ENCODE results near the gene ASB1. TPM values are rescaled to one million over a fixed set of nuclear protein-coding genes. Genes with fewer than 3 reads are reported as not detected.

The ASB1 gene
- total and polyA plus RNA-seq, 2 donors (not counting 1 experiment from before 2014, with no cell fraction given): 31.9 to 50.7 TPM

DNA sequence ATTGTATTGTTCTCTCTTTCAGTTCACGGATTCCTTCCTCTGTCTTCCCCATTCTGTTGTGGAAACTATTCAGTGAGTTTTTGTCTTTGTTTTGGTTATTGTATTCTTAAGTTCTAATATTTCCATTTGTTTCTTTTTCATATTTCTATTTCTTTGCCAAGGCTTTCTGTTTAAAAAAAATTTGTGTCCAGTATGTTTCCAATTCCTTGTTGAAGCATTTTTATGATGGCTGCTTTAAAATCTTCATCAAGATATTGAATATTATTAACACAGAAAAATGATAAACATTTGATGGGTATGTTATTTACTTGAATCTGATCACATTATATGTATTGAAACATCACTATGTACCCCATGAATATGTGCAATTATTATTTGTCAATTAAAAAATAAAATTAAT is 42.4 kb downstream of the ASB1 start:
- peaks cover 2 to 24% (median 18%) of the 10 kb centered on the region in 3 donors for H3K9me3 ChIP-seq (ENCODE audit: control extremely low read depth in 1 of 3, control insufficient read depth in 2 of 3, insufficient read depth in 1 of 3, low read length in 2 of 3)
- DNase-seq: no peak
- intact Hi-C loops (cut with micrococcal nuclease): no loop called here
- H3K27me3 ChIP-seq (replicated peaks in 1 of 4; ENCODE audit: control extremely low read depth in 1 of 4, control insufficient read depth in 3 of 4, insufficient read depth in 4 of 4, low read length in 3 of 4): no peaks in the 10 kb centered on the region
- no CpG with 5 or more reads among the region's 1 CpG for WGBS (ENCODE audit: insufficient coverage)
- no peaks in the 10 kb centered on the region for H3K36me3 ChIP-seq (replicated peaks in 1 of 2; ENCODE audit: control extremely low read depth in 1 of 2, control insufficient read depth in 1 of 2, extremely low read depth in 1 of 2, insufficient read depth in 2 of 2, low read length in 1 of 2)
- ATAC-seq (ENCODE audit: low read depth): no peak
- Mint-ChIP-seq H3K9me3 (ENCODE audit: insufficient read depth) (peaks cover 19% of the 10 kb centered on the region), H3K27ac (no peak overlapping the region), H3K4me3 (no peak overlapping the region), H3K27me3 (no peaks in the 10 kb centered on the region), H3K4me1 (no peaks in the 10 kb centered on the region)
- no peaks in the 10 kb centered on the region for H3K4me1 ChIP-seq (ENCODE audit: control insufficient read depth in 2 of 2, insufficient read depth in 2 of 2, low read length in 2 of 2)
- TF ChIP-seq, protein P1, sequence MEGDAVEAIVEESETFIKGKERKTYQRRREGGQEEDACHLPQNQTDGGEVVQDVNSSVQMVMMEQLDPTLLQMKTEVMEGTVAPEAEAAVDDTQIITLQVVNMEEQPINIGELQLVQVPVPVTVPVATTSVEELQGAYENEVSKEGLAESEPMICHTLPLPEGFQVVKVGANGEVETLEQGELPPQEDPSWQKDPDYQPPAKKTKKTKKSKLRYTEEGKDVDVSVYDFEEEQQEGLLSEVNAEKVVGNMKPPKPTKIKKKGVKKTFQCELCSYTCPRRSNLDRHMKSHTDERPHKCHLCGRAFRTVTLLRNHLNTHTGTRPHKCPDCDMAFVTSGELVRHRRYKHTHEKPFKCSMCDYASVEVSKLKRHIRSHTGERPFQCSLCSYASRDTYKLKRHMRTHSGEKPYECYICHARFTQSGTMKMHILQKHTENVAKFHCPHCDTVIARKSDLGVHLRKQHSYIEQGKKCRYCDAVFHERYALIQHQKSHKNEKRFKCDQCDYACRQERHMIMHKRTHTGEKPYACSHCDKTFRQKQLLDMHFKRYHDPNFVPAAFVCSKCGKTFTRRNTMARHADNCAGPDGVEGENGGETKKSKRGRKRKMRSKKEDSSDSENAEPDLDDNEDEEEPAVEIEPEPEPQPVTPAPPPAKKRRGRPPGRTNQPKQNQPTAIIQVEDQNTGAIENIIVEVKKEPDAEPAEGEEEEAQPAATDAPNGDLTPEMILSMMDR (IDR thresholded peaks at IDR 0.05): no peak
- TF ChIP-seq EZH2 (IDR thresholded peaks at IDR 0.05; ENCODE audit: borderline replicate concordance, insufficient read depth, low read depth, low read length, poor library complexity, severe bottlenecking): no peak
- H4K20me1 ChIP-seq (ENCODE audit: control insufficient read depth, insufficient read depth, low read length, poor library complexity, severe bottlenecking): no peaks in the 10 kb centered on the region
- ChIA-PET POLR2A (no interaction called here), CTCF (no interaction called here)
- no peak overlapping the region for H3K4me2 ChIP-seq (replicated peaks; ENCODE audit: low read depth, low read length, poor library complexity, severe bottlenecking)
- H3K27ac ChIP-seq (ENCODE audit: low read length in 2 of 2): no peak overlapping the region
- H2AFZ ChIP-seq (ENCODE audit: insufficient read depth, low read depth, low read length, poor library complexity, severe bottlenecking): no peak overlapping the region
- no peaks in the 10 kb centered on the region for H3K79me2 ChIP-seq (ENCODE audit: control insufficient read depth, insufficient read depth, low read length)
- no peak overlapping the region for H3K4me3 ChIP-seq (ENCODE audit: control extremely low read depth in 1 of 5, extremely low read depth in 1 of 5, insufficient read depth in 1 of 5, low read depth in 2 of 5, low read length in 4 of 5)
- no peak overlapping the region for H3K9ac ChIP-seq (ENCODE audit: low read length)

DNA sequence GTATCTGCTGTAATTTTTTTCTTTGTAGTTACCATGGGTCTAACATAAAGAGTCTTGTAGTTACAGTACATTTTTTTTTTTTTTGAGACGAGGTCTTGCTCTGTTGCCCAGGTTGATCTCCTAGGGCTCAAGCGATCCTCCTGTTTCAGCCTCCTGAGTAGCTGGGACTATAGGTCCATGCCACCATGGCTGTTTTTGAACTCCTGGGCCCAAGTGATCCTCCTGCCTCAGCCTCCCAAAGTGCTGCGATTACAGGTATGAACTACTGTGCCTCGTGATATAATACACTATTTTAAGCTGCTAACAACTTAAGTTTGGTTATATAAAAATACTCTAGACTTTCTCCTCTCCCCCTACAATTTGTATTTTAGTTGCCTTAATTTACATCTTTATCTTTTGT is 46.3 kb downstream of the ASB1 start:
- Histone ChIP-seq H3K4me2 (replicated peaks; ENCODE audit: low read depth, low read length, poor library complexity, severe bottlenecking) (no peak overlapping the region), H3K79me2 (ENCODE audit: control insufficient read depth, insufficient read depth, low read length) (no peaks in the 10 kb centered on the region), H3K4me3 (ENCODE audit: control extremely low read depth in 1 of 5, extremely low read depth in 1 of 5, insufficient read depth in 1 of 5, low read depth in 2 of 5, low read length in 4 of 5) (no peak overlapping the region), H3K9me3 (ENCODE audit: control extremely low read depth in 1 of 3, control insufficient read depth in 2 of 3, insufficient read depth in 1 of 3, low read length in 2 of 3) (peaks cover 2 to 42% (median 30%) of the 10 kb centered on the region in 3 donors), H3K9ac (ENCODE audit: low read length) (no peak overlapping the region), H3K4me1 (ENCODE audit: control insufficient read depth in 2 of 2, insufficient read depth in 2 of 2, low read length in 2 of 2) (no peaks in the 10 kb centered on the region), H2AFZ (ENCODE audit: insufficient read depth, low read depth, low read length, poor library complexity, severe bottlenecking) (no peak overlapping the region), H3K27ac (ENCODE audit: low read length in 2 of 2) (no peak overlapping the region), H3K36me3 (replicated peaks in 1 of 2; ENCODE audit: control extremely low read depth in 1 of 2, control insufficient read depth in 1 of 2, extremely low read depth in 1 of 2, insufficient read depth in 2 of 2, low read length in 1 of 2) (no peaks in the 10 kb centered on the region), H3K27me3 (replicated peaks in 1 of 4; ENCODE audit: control extremely low read depth in 1 of 4, control insufficient read depth in 3 of 4, insufficient read depth in 4 of 4, low read length in 3 of 4) (no peaks in the 10 kb centered on the region), H4K20me1 (ENCODE audit: control insufficient read depth, insufficient read depth, low read length, poor library complexity, severe bottlenecking) (no peaks in the 10 kb centered on the region)
- POLR2A ChIA-PET: no interaction called here
- 86% methylated on average over 2 of the region's 4 CpGs for WGBS (ENCODE audit: insufficient coverage)
- DNase-seq: no peak
- Mint-ChIP-seq H3K27ac (no peak overlapping the region), H3K9me3 (ENCODE audit: insufficient read depth) (peaks cover 29% of the 10 kb centered on the region), H3K4me1 (no peaks in the 10 kb centered on the region), H3K4me3 (no peak overlapping the region), H3K27me3 (no peaks in the 10 kb centered on the region)
- CTCF ChIA-PET: no interaction called here
- ATAC-seq (ENCODE audit: low read depth): no peak
- intact Hi-C loops (cut with micrococcal nuclease): no loop called here
- TF ChIP-seq EZH2 (IDR thresholded peaks at IDR 0.05; ENCODE audit: borderline replicate concordance, insufficient read depth, low read depth, low read length, poor library complexity, severe bottlenecking): no peak

Measured in B cell (primary cell).